ENCODE measurements around the gene STH. TPM values are rescaled to one million over a fixed set of nuclear protein-coding genes. Genes with fewer than 3 reads are reported as not detected.

STH gene
- total and polyA plus RNA-seq, 10 donors: not detected

GRCh38 chr17:46045639-46046038 lies 46.6 kb downstream of the STH start:
- peaks cover 2 to 100% (median 58%) of the 10 kb centered on the region in 6 donors for H3K36me3 ChIP-seq
- intact Hi-C loops (cut with DNase I; ENCODE audit: low total_unique reads): no loop called here
- no peak for TF ChIP-seq POLR2A (IDR thresholded peaks at IDR 0.05)
- TF ChIP-seq, protein P1, sequence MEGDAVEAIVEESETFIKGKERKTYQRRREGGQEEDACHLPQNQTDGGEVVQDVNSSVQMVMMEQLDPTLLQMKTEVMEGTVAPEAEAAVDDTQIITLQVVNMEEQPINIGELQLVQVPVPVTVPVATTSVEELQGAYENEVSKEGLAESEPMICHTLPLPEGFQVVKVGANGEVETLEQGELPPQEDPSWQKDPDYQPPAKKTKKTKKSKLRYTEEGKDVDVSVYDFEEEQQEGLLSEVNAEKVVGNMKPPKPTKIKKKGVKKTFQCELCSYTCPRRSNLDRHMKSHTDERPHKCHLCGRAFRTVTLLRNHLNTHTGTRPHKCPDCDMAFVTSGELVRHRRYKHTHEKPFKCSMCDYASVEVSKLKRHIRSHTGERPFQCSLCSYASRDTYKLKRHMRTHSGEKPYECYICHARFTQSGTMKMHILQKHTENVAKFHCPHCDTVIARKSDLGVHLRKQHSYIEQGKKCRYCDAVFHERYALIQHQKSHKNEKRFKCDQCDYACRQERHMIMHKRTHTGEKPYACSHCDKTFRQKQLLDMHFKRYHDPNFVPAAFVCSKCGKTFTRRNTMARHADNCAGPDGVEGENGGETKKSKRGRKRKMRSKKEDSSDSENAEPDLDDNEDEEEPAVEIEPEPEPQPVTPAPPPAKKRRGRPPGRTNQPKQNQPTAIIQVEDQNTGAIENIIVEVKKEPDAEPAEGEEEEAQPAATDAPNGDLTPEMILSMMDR (IDR thresholded peaks at IDR 0.05 in 8 of 11, conservative IDR thresholded peaks at IDR 0.05 in 3 of 11): no peak
- no peak for TF ChIP-seq POLR2AphosphoS5 (IDR thresholded peaks at IDR 0.05)
- 81 to 91% (median 86%) methylated on average over 3 of the region's 3 CpGs for WGBS, 5 donors
- no peak for DNase-seq
- H3K27ac ChIP-seq: peak overlapping the region in 2 of 8 donors; percentile 31 to 43
- no peaks in the 10 kb centered on the region for H3K9me3 ChIP-seq
- peaks cover 7 to 37% (median 16%) of the 10 kb centered on the region in 6 donors for H3K4me1 ChIP-seq
- H3K27me3 ChIP-seq (replicated peaks in 1 of 7): no peaks in the 10 kb centered on the region
- no peak overlapping the region for H3K4me3 ChIP-seq

DNA sequence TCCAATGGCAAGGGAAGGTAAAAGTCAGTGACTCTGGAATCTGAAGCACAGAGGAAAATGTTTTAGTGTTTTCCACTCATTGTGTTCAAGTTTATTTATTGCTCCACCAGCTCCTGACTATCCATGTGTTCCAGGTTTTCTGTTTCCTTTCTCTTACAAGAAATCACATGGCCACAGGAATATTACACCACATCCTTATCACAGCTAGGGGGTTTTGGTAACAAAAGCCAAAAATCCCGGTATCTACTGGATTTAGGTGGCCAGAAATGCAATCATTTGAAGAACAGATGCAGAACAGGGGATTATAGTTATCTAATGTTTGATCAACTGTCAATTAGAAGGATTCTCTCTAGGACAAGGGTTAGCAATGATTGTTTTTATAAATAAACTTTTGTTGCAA lies 47.9 kb downstream of the STH start:
- intact Hi-C loops (cut with DNase I; ENCODE audit: low total_unique reads): no loop called here
- no peaks in the 10 kb centered on the region for H3K9me3 ChIP-seq
- H3K4me3 ChIP-seq: no peak overlapping the region
- peaks cover 2 to 100% (median 65%) of the 10 kb centered on the region in 6 donors for H3K36me3 ChIP-seq
- H3K4me1 ChIP-seq: peaks cover 7 to 37% (median 16%) of the 10 kb centered on the region in 6 donors
- H3K27me3 ChIP-seq (replicated peaks in 1 of 7): no peaks in the 10 kb centered on the region
- TF ChIP-seq POLR2A (IDR thresholded peaks at IDR 0.05): no peak
- TF ChIP-seq, protein P1 (IDR thresholded peaks at IDR 0.05 in 8 of 11, conservative IDR thresholded peaks at IDR 0.05 in 3 of 11): peak in 1 of 11 experiments; percentile 14
- WGBS, 5 donors: 59 to 84% (median 71%) methylated on average over 1 of the region's 1 CpG
- no peak for DNase-seq
- peak overlapping the region in 3 of 8 donors; percentile 8 to 41 (median 31) for H3K27ac ChIP-seq

DNA sequence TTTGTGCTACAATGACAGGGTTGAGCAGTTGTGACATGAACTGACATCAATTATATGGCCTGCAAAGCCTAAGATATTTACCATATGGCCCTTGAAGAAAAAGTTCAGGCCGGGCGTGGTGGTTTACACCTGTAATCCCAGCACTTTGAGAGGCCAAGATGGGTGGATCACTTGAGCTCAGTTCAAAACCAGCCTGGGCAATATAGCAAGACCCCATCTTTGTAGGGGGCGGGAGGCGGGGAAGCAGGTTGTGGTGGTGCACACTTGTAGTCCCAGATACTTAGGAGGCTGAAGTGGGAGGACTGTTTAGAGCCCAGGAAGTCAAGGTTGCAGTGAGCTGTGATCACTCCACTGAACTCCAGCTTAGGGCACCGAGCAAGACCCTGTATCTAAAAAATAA lies 48.3 kb downstream of the STH start:
- Histone ChIP-seq H3K9me3 (no peaks in the 10 kb centered on the region), H3K27me3 (replicated peaks in 1 of 7) (no peaks in the 10 kb centered on the region), H3K36me3 (peaks cover 2 to 100% (median 63%) of the 10 kb centered on the region in 6 donors), H3K4me3 (no peak overlapping the region), H3K4me1 (peaks cover 7 to 37% (median 16%) of the 10 kb centered on the region in 6 donors), H3K27ac (peak overlapping the region in 3 of 8 donors; percentile 8 to 41 (median 31))
- TF ChIP-seq POLR2A (IDR thresholded peaks at IDR 0.05) (no peak), POLR2AphosphoS5 (IDR thresholded peaks at IDR 0.05) (no peak)
- TF ChIP-seq, protein P1 (IDR thresholded peaks at IDR 0.05 in 8 of 11, conservative IDR thresholded peaks at IDR 0.05 in 3 of 11): no peak
- 93 to 99% (median 96%) methylated on average over 5 of the region's 5 CpGs for WGBS, 5 donors
- intact Hi-C loops (cut with DNase I; ENCODE audit: low total_unique reads): no loop called here
- DNase-seq: no peak

DNA sequence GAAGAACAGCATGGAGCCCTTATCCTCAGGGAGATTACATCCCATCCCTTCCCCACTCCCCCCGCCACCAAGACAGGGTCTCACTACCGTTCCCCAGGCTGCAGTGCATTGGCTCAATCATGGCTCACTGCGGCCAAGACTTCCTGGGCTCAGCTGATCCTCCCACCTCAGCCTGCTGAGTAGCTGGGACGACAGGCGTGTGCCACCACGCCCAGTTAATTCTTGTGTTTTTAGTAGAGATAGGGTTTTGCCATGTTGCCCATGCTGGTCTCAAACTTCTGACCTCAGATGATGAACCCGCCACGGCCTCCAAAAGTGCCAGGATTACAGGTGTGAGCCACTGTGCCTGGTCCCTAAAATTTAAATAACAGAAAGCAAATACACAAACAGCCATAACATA lies 48.8 kb downstream of the STH start:
- 93 to 99% (median 94%) methylated on average over 8 of the region's 8 CpGs for WGBS, 5 donors
- TF ChIP-seq POLR2AphosphoS5 (IDR thresholded peaks at IDR 0.05) (peak in 1 of 3 donors; percentile 39), POLR2A (IDR thresholded peaks at IDR 0.05) (no peak)
- TF ChIP-seq, protein P1 (IDR thresholded peaks at IDR 0.05 in 8 of 11, conservative IDR thresholded peaks at IDR 0.05 in 3 of 11): no peak
- H3K27ac ChIP-seq: peak overlapping the region in 2 of 8 donors; percentile 13 to 31
- no peak overlapping the region for H3K4me3 ChIP-seq
- intact Hi-C loops (cut with DNase I; ENCODE audit: low total_unique reads): no loop called here
- H3K9me3 ChIP-seq: no peaks in the 10 kb centered on the region
- H3K36me3 ChIP-seq: peaks cover 2 to 97% (median 60%) of the 10 kb centered on the region in 6 donors
- H3K4me1 ChIP-seq: peaks cover 7 to 37% (median 16%) of the 10 kb centered on the region in 6 donors
- no peak for DNase-seq
- H3K27me3 ChIP-seq (replicated peaks in 1 of 7): no peaks in the 10 kb centered on the region

Other genes starting within 250 kb of the STH start
- gene CRHR1, start 214.9 kb upstream of the STH start, total RNA-seq: not detected
- under 1 TPM in 1 of 3 donors, not detected in 2; 0.22 TPM for gene CRHR1, start 214.9 kb upstream of the STH start, polyA plus RNA-seq
- not detected for gene SPPL2C, start 154.4 kb upstream of the STH start, total RNA-seq
- gene SPPL2C, start 154.4 kb upstream of the STH start, polyA plus RNA-seq: not detected
- 1 to 10 TPM in 3 of 7 donors, under 1 TPM in 4; 0.32 to 1.6 (median 0.68) TPM for gene MAPT, start 104.7 kb upstream of the STH start, total RNA-seq
- under 1 TPM; 0.15 to 0.32 (median 0.20) TPM for gene MAPT, start 104.7 kb upstream of the STH start, polyA plus RNA-seq
- gene KANSL1, start 194.2 kb downstream of the STH start, total RNA-seq: 100 to 1,000 TPM in 5 of 7 donors, 10 to 100 TPM in 2; 89.5 to 173 (median 134) TPM
- 10 to 100 TPM; 10.9 to 18.1 (median 14.3) TPM for gene KANSL1, start 194.2 kb downstream of the STH start, polyA plus RNA-seq